Loucy (cell line): Measurements from ENCODE around the gene HORMAD1.

Source experiments
- H2AFZ ChIP-seq: fragments of 200-600 bp; sonication (generic); 2 replicates; pipeline ENCODE4 v1.6.0; 2016; ENCODE audit warnings: antibody characterized with exemption, mild to moderate bottlenecking, low read length, moderate library complexity
- H3F3A ChIP-seq: fragments of 200-600 bp; 2 replicates; pipeline ENCODE4 v1.6.0; 2016; ENCODE audit warnings: antibody characterized with exemption, low read depth, mild to moderate bottlenecking
- H3K27me3 ChIP-seq: fragments of 200-600 bp; sonication (generic); 2 replicates; pipeline ENCODE4 v1.6.1; 2014; ENCODE audit warnings: low read length, mild to moderate bottlenecking; ENCODE audit not compliant: insufficient read depth, poor library complexity, severe bottlenecking
- H3K36me3 ChIP-seq: fragments of 200-600 bp; sonication (generic); 2 replicates; pipeline ENCODE4 v1.6.1; 2016; ENCODE audit warnings: low read length; ENCODE audit not compliant: insufficient read depth
- H3K4me1 ChIP-seq: fragments of 200-600 bp; sonication (generic); 2 replicates; pipeline ENCODE4 v1.5.1; 2014; ENCODE audit warnings: low read length, mild to moderate bottlenecking; ENCODE audit not compliant: insufficient read depth, poor library complexity, severe bottlenecking
- H3K4me2 ChIP-seq: fragments of 200-600 bp; sonication (generic); 2 replicates; pipeline ENCODE4 v1.6.0; 2014; ENCODE audit warnings: antibody characterized with exemption, low read length, low read depth, mild to moderate bottlenecking; ENCODE audit not compliant: poor library complexity, severe bottlenecking
- H3K4me3 ChIP-seq: fragments of 200-600 bp; sonication (generic); 2 replicates; pipeline ENCODE4 v1.5.1; 2014; ENCODE audit warnings: low read length, mild to moderate bottlenecking, mixed read lengths; ENCODE audit not compliant: poor library complexity, severe bottlenecking
- H3K79me2 ChIP-seq: fragments of 200-600 bp; sonication (generic); 2 replicates; pipeline ENCODE4 v1.6.1; 2014; ENCODE audit warnings: low read length; ENCODE audit not compliant: insufficient read depth
- H3K9ac ChIP-seq: fragments of 200-600 bp; sonication (generic); 2 replicates; pipeline ENCODE4 v1.6.0; 2014; ENCODE audit warnings: mild to moderate bottlenecking, low read depth, low read length, moderate library complexity; ENCODE audit not compliant: poor library complexity, severe bottlenecking
- H3K9me2 ChIP-seq: fragments of 200-600 bp; sonication (generic); replicated peaks from 2 replicates; pipeline ENCODE4 v1.6.1; 2016; ENCODE audit warnings: low read depth, low read length, mixed read lengths
- H3K9me3 ChIP-seq: fragments of 200-600 bp; sonication (generic); 2 replicates; pipeline ENCODE4 v1.6.1; 2014; ENCODE audit warnings: mild to moderate bottlenecking, antibody characterized with exemption, low read length, low read depth; ENCODE audit not compliant: insufficient read depth
- H4K20me1 ChIP-seq: fragments of 200-600 bp; sonication (generic); 2 replicates; pipeline ENCODE4 v1.6.0; 2014; ENCODE audit warnings: antibody characterized with exemption, low read length, mild to moderate bottlenecking; ENCODE audit not compliant: insufficient read depth, poor library complexity, severe bottlenecking
- EZH2phosphoT487 ChIP-seq: fragments of 200-600 bp; IDR thresholded peaks from 2 replicates; pipeline ENCODE4 v1.6.1; 2018; ENCODE audit warnings: antibody characterized with exemption, mild to moderate bottlenecking, moderate library complexity, borderline replicate concordance
- TF ChIP-seq, protein P1 (sequence below): fragments of 200-600 bp; sonication (generic); conservative IDR thresholded peaks from 2 replicates; pipeline ENCODE4 v1.5.1; 2014; ENCODE audit warnings: mild to moderate bottlenecking, antibody characterized with exemption, low read length

HORMAD1 gene

DNA sequence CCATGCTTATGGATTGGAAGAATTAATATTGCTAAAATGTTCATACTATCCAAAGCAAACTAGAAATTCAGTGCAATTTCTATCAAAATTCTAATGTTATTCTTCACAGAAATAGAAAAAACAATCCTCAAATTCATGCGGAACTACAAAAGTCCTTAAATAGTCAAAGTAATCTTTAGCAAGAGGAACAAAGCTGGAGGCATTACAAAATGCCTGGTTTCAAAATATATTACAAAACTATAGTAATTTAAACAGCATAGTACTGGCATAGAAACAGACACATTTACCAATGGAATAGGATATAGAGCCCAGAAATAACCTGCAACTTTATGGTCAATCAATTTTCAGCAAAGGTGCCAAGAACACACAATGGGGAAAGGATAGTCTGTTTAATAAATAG is 41.1 kb upstream of the HORMAD1 start:
- Histone ChIP-seq H3K27me3 (no peaks in the 10 kb centered on the region), H3K4me3 (no peak overlapping the region), H4K20me1 (no peaks in the 10 kb centered on the region), H2AFZ (no peak overlapping the region), H3F3A (0 out of 2 replicates have a peak, but pooled peaks cover 3% of the 10 kb centered on the region), H3K9ac (no peak overlapping the region), H3K4me2 (peak overlapping the region; percentile 54), H3K9me3 (no peaks in the 10 kb centered on the region; the same call in 1 of the 2 replicates), H3K4me1 (peaks cover 33% of the 10 kb centered on the region), H3K79me2 (no peaks in the 10 kb centered on the region), H3K36me3 (no peaks in the 10 kb centered on the region), H3K9me2 (no peaks in the 10 kb centered on the region)
- TF ChIP-seq EZH2phosphoT487: no peak
- TF ChIP-seq, protein P1, sequence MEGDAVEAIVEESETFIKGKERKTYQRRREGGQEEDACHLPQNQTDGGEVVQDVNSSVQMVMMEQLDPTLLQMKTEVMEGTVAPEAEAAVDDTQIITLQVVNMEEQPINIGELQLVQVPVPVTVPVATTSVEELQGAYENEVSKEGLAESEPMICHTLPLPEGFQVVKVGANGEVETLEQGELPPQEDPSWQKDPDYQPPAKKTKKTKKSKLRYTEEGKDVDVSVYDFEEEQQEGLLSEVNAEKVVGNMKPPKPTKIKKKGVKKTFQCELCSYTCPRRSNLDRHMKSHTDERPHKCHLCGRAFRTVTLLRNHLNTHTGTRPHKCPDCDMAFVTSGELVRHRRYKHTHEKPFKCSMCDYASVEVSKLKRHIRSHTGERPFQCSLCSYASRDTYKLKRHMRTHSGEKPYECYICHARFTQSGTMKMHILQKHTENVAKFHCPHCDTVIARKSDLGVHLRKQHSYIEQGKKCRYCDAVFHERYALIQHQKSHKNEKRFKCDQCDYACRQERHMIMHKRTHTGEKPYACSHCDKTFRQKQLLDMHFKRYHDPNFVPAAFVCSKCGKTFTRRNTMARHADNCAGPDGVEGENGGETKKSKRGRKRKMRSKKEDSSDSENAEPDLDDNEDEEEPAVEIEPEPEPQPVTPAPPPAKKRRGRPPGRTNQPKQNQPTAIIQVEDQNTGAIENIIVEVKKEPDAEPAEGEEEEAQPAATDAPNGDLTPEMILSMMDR: no peak

DNA sequence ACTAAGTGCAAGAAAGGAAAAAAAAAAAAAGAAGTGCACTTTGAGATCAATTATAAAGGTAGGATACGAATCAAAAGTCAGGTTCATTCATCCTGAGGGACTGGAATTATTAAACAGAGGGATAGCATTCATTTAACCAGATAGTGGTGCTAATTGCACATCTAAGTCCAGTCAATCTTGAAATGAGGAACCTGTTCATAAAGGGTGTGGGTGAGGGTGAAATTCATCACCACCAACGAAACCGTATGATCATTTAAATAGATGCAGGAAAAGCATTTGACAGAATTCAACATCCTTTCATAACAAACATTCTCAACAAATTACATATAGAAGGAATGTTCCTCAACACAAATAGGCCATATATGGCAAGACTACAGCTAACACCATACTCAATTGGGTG is 39.3 kb upstream of the HORMAD1 start:
- H3K4me2 ChIP-seq: no peak overlapping the region
- H3K9me2 ChIP-seq: no peaks in the 10 kb centered on the region
- no peak overlapping the region for H2AFZ ChIP-seq
- H3F3A ChIP-seq: 0 out of 2 replicates have a peak, but pooled peaks cover 3% of the 10 kb centered on the region
- no peaks in the 10 kb centered on the region for H3K27me3 ChIP-seq
- no peak overlapping the region for H3K9ac ChIP-seq
- H3K4me1 ChIP-seq: peaks cover 25% of the 10 kb centered on the region
- H4K20me1 ChIP-seq: no peaks in the 10 kb centered on the region
- H3K9me3 ChIP-seq: no peaks in the 10 kb centered on the region; the same call in 1 of the 2 replicates
- no peak overlapping the region for H3K4me3 ChIP-seq
- no peaks in the 10 kb centered on the region for H3K79me2 ChIP-seq
- TF ChIP-seq, protein P1: no peak
- no peak for TF ChIP-seq EZH2phosphoT487
- no peaks in the 10 kb centered on the region for H3K36me3 ChIP-seq

DNA sequence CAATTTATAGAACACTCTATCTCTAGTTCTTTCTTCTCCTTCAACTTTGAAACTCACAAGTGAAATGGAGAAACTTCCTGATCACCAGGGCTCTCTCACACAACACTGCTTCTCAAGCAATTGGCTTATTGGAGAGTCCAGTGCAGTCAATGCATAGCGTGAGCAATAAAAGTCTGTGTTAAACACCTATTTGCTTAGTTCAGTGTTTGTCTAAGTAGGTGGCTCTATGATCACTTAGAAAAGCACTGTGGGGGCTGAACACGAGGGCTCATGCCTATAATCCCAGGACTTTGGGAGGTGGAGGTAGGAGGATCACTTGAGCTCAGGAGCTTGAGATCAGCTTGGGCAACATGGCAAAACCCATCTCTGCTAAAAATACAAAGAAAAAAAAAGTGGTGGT is 32.7 kb upstream of the HORMAD1 start:
- no peaks in the 10 kb centered on the region for H3K9me3 ChIP-seq
- no peak overlapping the region for H3K4me2 ChIP-seq
- H3K4me3 ChIP-seq: no peak overlapping the region
- H2AFZ ChIP-seq: no peak overlapping the region
- H3F3A ChIP-seq: no peaks in the 10 kb centered on the region
- TF ChIP-seq, protein P1: no peak
- no peak for TF ChIP-seq EZH2phosphoT487
- H3K27me3 ChIP-seq: no peaks in the 10 kb centered on the region
- no peaks in the 10 kb centered on the region for H3K4me1 ChIP-seq
- H3K79me2 ChIP-seq: no peaks in the 10 kb centered on the region
- no peaks in the 10 kb centered on the region for H3K9me2 ChIP-seq
- no peaks in the 10 kb centered on the region for H3K36me3 ChIP-seq
- no peak overlapping the region for H3K9ac ChIP-seq
- H4K20me1 ChIP-seq: no peaks in the 10 kb centered on the region
